ENCODE data around the gene PIK3R6.

Gene PIK3R6

DNA sequence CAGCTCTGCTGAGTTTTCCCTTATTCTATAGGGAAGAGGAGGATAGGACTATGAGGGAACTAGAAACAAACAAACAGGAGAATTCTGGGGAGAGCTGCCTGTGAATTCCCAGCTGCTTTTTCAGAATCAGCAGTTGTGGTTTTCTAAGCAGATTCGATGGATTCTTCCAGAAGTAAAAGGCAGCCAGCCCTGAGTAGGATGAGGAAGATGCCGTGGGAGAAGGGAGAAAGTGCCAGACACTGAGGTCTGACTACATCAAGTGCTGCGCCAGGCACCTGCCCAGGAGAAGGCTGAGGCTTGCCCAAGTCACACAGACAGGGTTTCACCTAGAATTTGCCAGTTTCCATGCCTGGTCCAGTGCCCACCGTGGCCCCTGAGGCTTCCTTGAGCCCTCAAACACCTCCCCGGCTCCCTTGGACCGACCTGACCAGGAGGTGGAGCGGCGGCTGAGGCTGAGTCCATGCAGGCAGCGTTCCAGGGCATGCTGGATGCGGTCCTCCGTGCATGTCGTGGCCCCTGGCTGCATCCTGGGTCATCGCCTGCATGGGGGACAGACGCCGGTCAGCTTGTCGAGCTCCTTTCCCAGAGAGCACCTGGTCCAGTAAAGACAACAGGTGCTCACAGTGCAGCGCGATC, 43.6 kb upstream of the PIK3R6 start:
- DNase-seq (ENCODE audit: extremely low read depth, low read depth): no peak
- TF ChIP-seq, protein P1, sequence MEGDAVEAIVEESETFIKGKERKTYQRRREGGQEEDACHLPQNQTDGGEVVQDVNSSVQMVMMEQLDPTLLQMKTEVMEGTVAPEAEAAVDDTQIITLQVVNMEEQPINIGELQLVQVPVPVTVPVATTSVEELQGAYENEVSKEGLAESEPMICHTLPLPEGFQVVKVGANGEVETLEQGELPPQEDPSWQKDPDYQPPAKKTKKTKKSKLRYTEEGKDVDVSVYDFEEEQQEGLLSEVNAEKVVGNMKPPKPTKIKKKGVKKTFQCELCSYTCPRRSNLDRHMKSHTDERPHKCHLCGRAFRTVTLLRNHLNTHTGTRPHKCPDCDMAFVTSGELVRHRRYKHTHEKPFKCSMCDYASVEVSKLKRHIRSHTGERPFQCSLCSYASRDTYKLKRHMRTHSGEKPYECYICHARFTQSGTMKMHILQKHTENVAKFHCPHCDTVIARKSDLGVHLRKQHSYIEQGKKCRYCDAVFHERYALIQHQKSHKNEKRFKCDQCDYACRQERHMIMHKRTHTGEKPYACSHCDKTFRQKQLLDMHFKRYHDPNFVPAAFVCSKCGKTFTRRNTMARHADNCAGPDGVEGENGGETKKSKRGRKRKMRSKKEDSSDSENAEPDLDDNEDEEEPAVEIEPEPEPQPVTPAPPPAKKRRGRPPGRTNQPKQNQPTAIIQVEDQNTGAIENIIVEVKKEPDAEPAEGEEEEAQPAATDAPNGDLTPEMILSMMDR (IDR thresholded peaks at IDR 0.05; ENCODE audit: low read depth, low read length, missing control alignments): no peak

DNA sequence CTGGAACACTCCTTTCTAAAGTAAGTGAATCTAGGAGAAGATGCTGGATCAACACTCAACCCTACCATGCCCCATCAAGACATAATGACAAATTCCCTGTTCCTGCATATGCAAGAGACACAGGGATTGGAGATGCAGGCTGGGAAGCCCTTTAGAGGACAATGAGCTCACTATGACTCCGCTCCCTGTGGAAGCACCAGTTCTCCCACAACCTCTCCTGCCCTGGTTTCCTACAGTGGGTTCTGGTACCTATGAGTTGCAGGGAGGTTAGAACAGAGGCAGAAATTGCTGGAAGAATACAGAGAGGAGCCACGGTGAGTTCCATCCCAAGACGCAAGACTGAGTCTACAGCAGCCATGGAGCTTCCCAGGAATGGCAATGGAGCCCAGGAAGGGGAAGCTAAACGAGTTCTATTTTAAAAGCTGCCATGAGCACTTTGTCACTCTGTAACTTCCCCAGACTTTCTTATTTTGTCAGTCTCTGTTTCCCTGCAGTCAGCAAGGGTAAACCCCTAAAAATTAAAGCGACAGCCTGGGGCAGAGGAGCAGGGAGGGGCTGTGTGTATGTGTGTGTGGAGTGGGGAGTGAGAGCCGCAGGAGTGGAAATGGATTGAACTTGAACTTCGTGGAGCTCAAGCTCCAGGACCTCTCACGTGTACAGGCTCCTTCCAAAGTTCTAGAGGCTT, 42.3 kb upstream of the PIK3R6 start:
- TF ChIP-seq, protein P1 (IDR thresholded peaks at IDR 0.05; ENCODE audit: low read depth, low read length, missing control alignments): no peak
- no peak for DNase-seq (ENCODE audit: extremely low read depth, low read depth)
- no peak overlapping the region for H3K4me3 ChIP-seq (replicated peaks; ENCODE audit: low read depth, low read length)

More for the DNA sequence above, 43.6 kb upstream of the PIK3R6 start:
- no peak overlapping the region for H3K4me3 ChIP-seq (replicated peaks; ENCODE audit: low read depth, low read length)

DNA sequence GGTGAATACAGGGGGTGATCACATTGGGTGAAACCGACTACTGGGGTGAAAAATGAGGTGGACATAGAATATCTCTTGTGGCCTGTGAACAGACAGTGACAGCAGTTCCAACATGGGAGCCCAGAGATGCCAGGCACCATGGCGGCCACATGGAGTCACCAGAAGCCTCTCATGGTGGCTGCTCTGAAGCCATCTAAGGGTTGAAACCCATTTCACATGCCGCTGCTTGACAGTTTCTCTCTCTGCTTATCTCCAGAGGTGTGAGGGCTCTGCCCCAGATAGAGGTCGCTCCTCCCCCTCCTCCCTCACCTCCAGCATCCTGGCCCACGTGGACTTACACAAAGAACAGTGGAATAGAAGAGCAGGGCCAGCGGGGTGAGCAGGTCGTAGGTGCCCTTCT, 37.9 kb upstream of the PIK3R6 start:
- TF ChIP-seq, protein P1 (IDR thresholded peaks at IDR 0.05; ENCODE audit: low read depth, low read length, missing control alignments): no peak
- H3K4me3 ChIP-seq (replicated peaks; ENCODE audit: low read depth, low read length): no peak overlapping the region
- no peak for DNase-seq (ENCODE audit: extremely low read depth, low read depth)

DNA sequence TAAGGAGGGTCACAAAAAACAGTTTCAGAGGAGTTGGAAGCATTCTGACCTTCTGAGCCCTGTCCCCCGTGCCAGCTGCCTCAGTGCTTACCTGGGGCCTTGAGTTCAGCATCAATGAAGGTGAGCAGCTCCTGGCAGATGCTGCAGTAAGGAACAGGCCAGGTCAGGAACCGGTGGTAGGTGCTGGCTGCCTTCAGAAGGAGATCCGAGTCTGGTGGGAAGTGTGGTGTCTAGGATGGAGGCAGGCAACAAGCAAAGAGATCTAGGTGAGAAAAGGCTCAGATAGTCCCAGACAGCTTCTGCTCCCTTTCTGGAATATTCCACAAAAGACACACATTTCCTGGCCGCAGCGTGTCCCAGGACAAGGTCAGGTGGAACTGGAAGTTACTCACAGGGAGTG, 37.2 kb upstream of the PIK3R6 start:
- H3K4me3 ChIP-seq (replicated peaks; ENCODE audit: low read depth, low read length): no peak overlapping the region
- no peak for DNase-seq (ENCODE audit: extremely low read depth, low read depth)
- TF ChIP-seq, protein P1 (IDR thresholded peaks at IDR 0.05; ENCODE audit: low read depth, low read length, missing control alignments): no peak

DNA sequence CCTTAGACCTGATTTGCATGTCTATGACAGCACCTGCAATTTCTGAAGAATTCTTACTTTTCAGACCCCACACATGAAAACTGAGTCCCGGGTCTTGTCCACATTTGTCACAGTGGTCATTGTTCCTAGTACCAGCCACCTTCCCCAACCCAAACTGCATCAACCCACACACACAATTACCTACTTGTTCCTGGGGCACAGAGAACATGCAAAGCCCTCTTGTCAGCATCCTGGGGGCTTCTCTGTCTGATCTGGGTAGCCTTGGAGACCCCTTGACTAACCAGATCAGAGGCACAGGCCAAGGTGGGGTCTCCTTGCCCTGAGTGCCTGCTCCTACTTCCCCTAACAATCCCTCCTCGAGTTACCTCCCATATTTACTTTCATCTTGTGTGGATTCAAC, 36.7 kb upstream of the PIK3R6 start:
- no peak overlapping the region for H3K4me3 ChIP-seq (replicated peaks; ENCODE audit: low read depth, low read length)
- DNase-seq (ENCODE audit: extremely low read depth, low read depth): no peak
- TF ChIP-seq, protein P1 (IDR thresholded peaks at IDR 0.05; ENCODE audit: low read depth, low read length, missing control alignments): no peak

DNA sequence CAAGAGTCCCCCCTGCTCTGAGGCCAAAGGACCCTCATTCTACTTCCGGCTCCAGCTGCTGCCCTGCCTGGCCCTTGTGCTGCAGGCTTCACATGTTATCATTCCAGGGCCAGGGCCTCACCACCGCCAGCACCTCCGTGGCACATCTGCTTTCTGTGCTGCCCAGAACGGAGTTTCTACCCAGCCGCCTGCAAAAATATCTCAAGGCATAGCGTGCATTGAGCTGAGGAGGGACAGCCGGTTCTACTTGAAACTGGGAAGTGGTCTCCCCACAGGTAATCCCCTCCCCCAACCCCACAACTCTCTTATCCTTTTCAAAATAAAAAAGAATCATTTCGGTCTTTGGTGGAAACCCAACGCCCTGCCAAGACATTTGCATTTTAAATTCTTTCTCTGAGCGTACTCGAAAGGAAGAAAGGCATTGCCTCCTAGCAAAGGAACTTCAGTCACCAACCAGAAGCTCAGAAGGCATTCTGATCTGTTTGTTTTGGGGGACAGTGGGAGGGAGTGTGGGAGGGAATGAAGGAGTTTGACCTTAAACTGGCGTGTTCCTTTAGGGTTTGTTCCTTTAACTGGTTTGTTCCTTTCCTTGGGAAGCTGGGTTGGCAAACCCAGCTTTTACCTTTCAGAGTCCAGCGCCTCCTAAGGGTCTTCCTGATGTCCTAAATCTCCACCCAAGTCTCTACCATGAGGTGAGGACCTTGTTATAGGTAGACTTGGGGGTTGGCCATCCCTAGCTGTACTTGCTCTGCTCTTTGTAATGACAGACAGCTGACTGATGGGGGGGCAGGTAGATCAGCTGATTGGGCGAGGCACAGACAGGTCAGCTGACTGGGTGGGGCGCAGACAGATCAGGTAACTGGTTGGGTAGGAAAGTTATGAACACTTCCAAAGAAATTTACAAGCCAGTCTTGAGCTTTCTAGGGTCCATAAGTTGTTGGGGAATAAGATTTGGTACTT, 33.4 kb upstream of the PIK3R6 start:
- DNase-seq (ENCODE audit: extremely low read depth, low read depth): no peak
- H3K4me3 ChIP-seq (replicated peaks; ENCODE audit: low read depth, low read length): no peak overlapping the region
- TF ChIP-seq, protein P1 (IDR thresholded peaks at IDR 0.05; ENCODE audit: low read depth, low read length, missing control alignments): no peak

Measured in HFF-Myc (cell line).